HG02588 (cell line): ENCODE measurements around the gene SUPT20H.
"Not testable (repeated sequence)": the region's sequence is repeated elsewhere in the genome, so short reads cannot be mapped to it uniquely, and the experiment has no call there.

Source experiments
- ATAC-seq: cut with Tn5 transposase; IDR thresholded peaks from one replicate; pipeline ENCODE4 v1.9.1; 2021; ENCODE audit warnings: mild to moderate bottlenecking, moderate library complexity; ENCODE audit not compliant: unreplicated experiment

The SUPT20H gene

DNA sequence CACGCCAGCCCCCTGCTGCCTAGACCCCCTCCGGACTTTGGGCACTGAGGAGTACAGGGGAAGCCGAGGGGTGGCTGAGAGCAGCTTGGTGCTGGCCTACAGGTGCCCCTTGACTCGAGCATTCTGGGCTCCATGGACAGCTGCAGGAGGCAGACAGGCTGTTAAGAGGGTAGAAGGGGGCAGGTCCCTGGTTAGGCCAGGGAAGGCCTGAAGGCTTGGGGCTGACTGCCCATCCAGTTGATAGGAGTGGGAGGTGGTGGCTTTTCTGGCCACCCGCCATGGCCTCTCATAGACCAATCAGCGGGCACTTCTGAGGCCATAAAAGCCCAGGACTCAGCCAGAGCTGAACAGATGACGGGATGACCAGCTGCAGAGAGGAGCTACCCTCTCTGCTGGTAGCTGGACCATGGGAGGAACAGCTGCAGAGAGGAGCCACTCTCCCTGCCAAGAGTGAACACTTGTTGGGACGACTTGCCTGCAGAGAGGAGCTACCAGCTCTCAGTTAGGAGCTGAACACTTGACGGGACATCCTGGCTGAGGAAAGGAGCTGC, 10.7 kb upstream of the SUPT20H start:
- no peak for ATAC-seq

DNA sequence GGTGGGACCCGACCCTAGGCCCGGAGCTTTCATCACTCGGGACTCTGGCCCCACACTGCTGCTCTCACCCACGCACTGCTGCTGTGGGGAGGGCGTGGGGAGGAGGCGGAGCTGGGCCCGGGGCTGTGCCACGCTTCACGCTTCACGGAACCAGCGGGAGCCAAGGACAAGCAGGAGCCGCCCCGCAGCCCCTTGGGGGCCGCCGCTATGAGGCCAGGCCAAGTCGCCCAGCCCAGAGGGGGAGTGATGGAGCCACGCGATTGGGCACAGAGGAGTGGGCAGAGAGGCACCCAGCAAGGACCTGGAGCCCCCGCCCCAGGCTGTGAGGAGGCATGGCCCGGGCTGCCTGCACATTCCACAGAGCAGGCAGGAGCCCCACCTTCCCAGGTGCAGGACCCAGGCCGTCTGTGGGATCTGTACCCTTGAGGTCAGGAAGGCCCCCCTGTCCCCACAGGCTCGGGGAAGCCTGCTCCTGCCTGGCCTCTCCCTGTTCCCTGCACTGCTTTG, 10.2 kb upstream of the SUPT20H start:
- no peak for ATAC-seq

DNA sequence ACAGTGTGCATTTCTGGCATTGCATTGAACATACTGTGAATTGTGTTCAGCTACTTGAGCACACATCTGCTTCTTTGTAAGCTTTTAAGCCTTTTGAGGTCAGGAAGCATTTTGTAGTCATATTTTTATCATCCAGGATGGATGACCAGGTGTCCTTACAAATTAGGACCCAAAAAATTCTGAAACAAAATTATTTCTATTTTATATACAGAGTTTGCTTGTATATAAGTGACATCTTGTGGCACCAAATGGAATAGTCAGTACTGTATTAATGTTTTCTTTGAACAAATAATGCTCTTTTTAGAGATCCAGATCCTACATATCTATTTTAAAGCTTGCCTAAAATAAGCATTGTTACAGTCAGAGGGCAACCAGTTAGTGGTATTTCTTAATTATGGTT, 9.5 kb upstream of the SUPT20H start:
- no peak for ATAC-seq

DNA sequence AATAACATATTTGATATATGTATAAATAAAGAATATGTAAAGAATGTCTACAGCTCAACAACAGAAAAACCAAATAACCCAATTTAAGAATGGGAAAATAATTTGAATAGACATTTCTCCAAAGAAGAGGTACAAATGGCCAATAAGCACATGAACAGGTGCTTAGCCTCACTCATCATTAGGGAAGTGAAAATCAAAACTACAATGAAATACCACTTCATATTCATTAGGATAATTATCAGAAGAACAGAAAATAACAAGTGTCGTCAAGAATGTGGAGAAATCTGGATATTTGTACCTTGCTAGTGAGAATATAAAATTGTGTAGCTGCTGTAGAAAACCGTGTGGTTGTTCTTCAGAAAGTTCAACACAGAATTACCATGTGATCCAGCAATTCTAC, 8.4 kb upstream of the SUPT20H start:
- ATAC-seq: no peak

DNA sequence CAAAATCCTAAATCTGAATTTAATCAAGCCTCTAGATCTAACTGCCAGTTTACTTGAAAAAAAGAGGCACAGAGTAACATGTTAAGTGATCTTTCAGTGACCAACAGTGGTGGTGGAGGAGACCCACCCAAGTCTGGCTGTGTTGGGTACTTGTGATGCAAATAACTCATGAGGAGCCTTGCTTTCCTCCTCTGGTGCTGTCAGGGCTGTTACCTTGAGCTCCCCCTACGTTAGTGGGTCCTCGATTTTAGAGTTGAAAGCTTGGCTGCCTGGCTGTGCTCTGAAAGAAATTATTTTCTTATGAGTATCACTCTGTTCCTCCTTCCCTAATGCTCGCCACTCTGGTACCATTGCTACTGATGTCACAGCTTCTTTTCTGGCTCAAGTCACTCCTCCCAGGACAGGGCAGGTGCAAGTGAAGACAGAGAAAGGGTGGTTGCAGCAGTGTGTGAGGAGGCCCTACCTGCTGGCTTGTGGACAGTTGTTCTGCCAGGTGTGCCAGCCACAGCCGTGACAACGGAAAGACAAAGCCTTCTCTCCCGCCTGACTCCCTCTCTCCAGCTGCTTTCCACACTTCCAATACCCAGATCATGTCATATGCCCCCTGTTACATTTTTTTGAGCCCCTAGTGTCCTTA, 6.5 kb upstream of the SUPT20H start:
- ATAC-seq: no peak

DNA sequence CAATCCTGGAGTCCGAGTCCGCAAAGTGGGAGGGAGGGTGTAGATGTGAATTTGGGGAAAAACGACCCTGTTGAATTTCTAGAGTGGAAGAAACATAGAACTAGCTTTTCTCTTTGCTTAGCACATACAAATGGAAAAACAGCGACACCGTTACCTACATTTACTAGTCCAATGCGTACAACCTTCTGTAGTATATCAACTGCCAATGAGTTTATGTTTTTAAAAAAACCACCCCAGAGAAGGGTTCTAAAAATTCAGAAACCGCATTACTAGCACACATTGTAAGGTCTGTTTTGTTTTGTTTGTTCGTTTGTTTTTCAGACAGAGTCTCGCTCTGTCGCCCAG, 332 bp upstream of the SUPT20H start:
- peak; percentile 20 for ATAC-seq

DNA sequence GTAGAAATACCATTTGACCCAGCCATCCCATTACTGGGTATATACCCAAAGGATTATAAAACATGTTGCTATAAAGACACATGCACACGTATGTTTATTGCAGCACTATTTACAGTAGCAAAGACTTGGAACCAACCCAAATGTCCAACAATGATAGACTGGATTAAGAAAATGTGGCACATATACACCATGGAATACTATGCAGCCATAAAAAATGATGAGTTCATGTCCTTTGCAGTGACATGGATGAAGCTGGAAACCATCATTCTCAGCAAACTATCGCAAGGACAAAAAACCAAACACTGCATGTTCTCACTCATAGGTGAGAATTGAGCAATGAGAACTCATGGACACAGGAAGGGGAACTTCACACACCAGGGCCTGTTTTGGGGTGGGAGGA, 3.3 kb downstream of the SUPT20H start:
- not testable (repeated sequence) for ATAC-seq

DNA sequence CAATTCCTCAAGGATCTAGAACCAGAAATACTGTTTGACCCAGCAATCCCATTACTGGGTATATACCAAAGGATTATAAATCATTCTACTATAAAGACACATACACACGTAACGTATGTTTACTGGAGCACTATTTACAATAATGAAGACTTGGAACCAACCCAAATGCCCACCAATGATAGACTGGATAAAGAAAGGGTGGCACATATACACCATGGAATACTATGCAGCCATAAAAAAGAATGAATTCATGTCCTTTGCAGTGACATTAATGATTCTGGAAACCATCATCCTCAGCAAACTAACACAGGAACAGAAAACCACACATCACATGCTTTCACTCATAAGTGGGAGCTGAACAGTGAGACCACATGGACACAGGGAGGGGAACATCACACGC, 6.4 kb downstream of the SUPT20H start:
- ATAC-seq: not testable (repeated sequence)

DNA sequence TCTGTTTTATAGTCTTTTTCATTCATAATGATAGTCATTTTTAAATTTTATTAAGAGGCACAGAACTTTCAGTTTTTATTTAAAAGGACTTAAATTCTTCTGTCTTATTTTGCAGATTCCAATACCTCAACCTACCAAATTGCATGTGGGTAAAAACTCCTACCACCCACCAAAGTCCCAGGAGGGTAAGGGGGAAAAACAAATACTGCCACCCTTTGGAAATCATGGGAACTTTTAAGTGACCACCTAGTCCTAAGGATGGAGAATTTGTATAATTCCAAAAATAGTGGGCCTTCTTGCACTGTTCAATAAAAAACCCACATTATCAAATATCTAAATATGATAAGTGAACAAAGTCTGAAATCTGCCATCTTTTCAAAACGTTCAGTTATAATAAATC, 9.7 kb downstream of the SUPT20H start:
- ATAC-seq: no peak

DNA sequence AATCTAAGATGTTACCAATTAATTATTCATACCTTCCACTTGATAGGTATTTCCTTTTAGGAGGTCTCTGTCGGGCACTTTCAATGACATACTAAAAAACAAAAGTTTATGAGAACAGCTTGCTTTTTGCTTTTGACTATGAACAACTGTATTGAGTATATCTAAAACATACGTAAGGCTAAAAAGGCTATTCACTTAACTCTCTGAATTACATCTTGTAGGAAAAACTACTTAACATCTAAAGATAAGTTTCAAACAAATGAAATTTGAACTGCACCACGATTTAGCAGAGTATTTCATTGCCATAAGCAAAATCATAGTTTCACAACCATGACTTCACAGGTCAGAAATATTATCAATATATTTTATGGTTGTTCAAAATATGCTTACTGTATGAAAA, 11.6 kb downstream of the SUPT20H start:
- ATAC-seq: no peak

DNA sequence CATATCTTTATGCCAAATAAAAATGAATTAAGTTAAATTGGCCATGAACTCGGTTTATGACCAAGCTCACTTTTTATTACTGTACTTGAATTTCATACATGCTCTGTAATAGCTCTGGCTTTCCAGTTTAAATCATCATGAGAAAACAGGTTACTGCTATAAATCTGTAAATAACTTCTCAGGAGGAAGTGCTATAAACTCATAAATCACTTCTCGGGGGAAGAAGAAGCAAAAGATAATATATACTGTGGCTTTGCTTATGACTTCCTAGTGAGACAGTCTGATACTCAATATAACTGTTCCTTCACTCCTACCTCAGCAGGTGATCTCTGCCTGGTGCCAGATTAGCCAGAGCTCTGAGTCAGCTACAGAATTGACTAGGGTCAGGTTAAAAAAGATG, 12.5 kb downstream of the SUPT20H start:
- ATAC-seq: no peak

DNA sequence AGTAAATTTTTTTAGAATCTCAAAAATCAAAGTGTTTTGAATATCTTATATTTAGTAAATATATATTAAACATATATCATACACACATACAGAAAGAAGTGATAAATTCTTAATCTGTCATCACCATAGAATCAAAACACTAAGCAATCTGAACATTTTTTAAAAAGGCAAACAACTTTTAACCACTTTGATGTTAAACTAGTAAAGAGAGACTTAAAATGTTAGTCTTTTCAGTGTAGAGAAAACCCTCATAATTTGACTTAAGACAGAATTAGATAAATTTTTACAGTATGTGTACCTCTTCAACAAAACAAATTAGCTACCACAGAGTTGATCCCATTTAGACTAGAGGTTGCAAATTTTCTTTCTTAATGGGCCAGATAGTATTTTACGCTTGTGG, 13.4 kb downstream of the SUPT20H start:
- ATAC-seq: no peak

DNA sequence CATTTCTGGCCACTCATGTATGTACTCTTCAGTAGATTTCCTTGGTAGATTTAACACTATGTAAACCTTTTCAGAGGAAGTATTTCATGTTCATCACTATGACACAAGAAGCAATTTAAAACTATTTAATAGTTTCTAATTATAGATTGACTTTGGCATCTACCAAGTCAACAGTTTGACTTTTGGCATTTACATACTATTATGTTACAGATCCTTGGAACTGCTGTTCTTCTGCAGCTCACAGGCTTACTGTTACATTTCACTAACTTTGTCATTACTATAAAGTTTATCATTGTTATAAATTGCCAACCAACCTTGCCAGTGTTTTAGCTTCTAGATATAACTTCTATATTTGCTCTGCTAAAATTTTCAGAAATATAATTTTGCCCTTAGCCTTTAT, 18.7 kb downstream of the SUPT20H start:
- no peak for ATAC-seq

DNA sequence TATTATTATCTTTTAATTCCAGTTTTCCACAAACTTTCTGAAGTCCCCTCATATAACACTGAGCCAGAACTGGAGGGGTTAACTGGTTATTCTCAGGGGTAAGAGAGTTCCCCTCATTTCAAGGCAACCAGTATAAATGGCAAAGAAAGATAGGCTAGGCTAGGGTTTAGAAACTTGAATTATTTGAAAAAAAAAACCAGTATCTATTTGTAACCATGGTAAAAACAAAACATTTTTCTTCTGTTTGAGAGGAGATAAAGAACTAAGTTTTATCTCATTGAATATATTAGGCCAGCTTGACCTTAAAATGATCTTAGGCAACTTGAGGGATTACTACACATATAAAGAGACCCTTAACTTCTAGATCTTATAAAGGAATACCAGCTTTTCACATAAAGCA, 19.6 kb downstream of the SUPT20H start:
- ATAC-seq: no peak

DNA sequence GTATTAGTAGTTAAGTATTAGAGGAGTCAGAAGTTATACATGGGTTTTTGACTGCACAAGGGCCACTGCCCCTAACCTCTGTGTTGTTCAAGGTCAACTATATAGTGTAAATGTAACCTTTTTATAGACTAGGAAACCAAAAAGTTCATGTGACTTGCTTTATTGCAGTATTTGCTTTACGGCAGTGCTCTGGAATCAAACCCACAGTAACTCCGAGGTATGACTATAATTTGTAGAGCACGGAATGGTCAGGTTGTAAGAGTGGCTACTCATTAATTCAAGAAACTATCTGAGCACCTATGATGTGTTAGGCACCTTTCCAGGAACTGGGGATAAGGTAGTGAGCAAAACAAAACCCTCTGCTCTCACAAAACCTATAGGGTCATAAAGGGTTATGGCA, 22.2 kb downstream of the SUPT20H start:
- no peak for ATAC-seq

DNA sequence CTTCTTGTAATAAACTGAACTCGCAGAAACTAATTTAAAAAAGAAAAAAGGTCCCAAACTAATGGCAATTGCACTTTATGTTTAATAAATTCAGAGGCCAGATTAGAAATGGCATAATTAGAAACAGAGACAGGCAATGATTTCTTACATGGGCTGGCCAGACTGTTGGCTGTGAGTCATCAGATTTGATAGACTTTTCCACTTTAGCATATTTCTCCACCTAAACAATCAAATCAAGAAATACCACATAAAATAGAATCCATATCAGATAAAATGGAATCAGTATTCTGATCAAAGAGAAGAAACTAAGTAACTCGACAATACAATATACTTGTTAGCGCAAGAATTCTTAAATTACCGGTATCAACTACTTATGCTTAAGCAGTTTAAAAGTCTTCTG, 29.9 kb downstream of the SUPT20H start:
- no peak for ATAC-seq

DNA sequence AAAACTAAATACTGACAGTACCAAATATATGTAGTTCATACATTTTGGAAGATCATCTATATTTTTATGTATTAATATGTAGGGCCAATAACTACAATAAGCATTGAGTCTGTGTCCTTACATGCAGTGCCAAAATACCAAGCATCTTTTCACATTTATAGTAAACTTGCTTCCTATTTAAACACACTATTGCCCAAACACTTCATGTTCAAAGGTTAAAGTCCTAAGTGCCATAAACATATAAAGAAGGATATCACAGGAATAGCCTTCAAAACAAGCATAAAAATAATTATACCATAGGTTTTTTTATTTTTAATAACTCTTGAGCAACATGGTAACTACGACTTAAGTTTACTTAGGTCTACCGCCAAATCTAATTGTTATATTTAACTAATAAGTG, 31.8 kb downstream of the SUPT20H start:
- no peak for ATAC-seq

DNA sequence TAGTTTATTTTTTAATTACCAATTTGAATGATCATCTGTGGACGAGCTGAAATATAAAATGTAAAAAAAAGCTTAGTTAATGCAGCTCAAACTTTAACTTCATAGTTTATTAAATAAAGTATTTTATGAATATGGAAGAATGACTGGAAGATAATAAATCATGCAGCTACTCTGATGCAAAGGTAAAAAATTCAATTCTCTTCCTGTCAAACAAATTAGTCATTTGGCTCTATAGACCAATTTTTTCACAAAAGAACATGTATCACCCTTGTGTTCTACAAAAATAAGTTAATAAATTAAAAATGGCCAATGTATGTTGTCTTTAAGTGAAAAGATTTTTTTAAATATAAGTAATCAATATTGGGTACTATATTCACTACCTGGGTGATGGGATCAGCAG, 32.7 kb downstream of the SUPT20H start:
- ATAC-seq: no peak

DNA sequence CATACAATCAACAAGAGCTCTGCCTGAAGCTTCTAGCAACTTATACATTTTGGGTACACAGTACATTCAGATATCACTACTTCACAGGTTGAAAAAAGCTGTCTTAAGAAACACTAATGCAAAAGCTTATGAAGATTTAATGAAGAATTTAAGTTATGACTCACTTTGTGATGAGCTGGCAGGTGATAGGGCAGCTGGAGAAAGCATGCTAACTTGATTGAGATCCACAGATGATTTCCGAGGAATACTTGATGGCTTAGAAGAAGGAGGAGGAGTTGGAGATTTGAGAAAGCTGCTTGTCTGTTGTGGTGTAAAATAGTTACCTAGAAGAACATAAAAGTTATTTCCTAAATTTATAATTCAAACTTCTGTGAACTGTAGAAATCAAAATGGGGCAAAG, 35.6 kb downstream of the SUPT20H start:
- ATAC-seq: no peak

DNA sequence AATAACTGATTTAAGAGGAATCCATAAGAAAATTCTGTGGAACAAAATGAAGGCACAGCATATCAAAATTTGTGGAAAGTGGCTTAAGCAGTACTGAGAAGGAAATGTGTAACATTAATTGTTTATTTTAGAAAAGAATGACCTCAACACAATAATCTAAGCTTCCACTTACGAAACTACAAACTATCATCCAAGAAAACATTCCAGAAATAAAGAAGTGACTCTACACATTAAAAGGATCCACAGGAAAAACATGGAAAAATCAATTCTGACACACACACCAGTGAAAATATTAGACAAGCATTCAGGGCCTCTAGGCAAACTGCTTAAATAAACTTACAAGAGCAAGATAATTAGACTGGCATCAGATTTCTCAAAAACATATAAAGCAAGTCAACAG, 44.9 kb downstream of the SUPT20H start:
- no peak for ATAC-seq

DNA sequence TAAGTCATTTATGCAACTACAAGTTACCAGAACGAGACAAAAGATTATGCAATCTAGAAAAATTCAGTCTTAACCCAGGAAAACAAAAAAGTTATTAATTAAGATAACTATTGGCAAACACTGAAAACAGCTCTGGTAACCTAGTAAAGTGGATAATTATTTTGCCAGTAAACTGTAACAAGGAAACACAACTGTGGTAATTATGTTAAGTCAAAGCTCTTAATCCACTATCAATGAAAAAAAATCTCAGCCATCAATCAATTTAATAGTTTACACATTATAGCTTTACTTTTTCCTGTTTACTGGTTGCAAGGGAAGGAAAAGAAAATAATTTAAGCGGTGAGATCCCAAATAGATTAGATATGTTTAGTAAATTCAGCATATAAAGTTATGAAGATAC, 47.7 kb downstream of the SUPT20H start:
- no peak for ATAC-seq

DNA sequence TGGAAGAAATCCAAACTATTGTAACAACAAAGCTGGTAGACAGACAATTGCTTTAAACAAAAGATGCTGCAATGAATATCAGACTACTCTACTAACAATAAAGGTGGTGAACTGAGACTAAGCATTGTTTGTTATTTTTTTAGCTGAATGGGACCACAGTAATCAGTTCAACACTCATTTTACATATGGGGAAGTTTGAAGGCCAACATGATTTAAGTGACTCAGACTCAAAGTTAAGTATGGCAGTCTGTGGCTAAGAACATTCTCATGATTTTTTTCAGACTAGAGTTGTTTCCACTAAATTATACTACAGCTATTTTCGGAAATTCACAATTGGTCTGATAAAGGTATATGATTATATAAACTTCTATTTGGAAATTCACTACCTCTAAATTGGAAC, 48.5 kb downstream of the SUPT20H start:
- ATAC-seq: no peak

DNA sequence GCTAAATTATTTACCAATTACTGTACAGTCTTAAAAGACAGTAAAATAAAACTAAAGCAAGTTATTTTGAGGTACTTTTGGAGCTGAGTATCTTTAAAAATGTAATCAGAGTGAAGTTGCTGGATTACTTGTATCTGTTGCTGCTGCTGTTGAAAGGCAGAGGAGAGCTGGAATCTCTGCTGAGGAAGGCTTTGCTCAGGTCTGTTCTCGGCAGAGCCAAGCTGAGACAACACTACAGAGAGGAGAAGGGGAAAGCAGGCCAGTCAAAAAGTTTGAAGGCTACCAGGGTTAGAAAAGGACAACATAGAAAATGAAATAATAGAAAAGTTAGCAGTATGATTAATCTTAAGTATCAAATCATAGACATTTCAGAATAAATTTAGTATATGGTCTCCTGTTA, 49.1 kb downstream of the SUPT20H start:
- no peak for ATAC-seq
